HG03135 (cell line): ENCODE results near the gene TMEM59.
"Not testable (repeated sequence)": the region's sequence is repeated elsewhere in the genome, so short reads cannot be mapped to it uniquely, and the experiment has no call there.

Experiments
- ATAC-seq: cut with Tn5 transposase; IDR thresholded peaks from one replicate; pipeline ENCODE4 v1.9.1; 2021; ENCODE audit warnings: mild to moderate bottlenecking, moderate library complexity; ENCODE audit not compliant: unreplicated experiment

The TMEM59 gene

GRCh38 chr1:54013393-54014008 is 39.5 kb downstream of the TMEM59 start:
- no peak for ATAC-seq

GRCh38 chr1:54012863-54013262 is 40.1 kb downstream of the TMEM59 start:
- ATAC-seq, result no peak

GRCh38 chr1:54012008-54012325 is 41.0 kb downstream of the TMEM59 start:
- ATAC-seq, result no peak

- no peak for ATAC-seq
Measured at GRCh38 chr1:54011316-54012007, 41.5 kb downstream of the TMEM59 start.

GRCh38 chr1:54010415-54011117 is 42.4 kb downstream of the TMEM59 start:
- ATAC-seq, result no peak

GRCh38 chr1:54009406-54009805 is 43.6 kb downstream of the TMEM59 start:
- no peak for ATAC-seq

GRCh38 chr1:54008876-54009275 is 44.1 kb downstream of the TMEM59 start:
- ATAC-seq, result no peak

GRCh38 chr1:54007613-54008012 is 45.4 kb downstream of the TMEM59 start:
- ATAC-seq, result no peak

- ATAC-seq, result no peak
Measured at GRCh38 chr1:54006508-54006907, 46.5 kb downstream of the TMEM59 start.

GRCh38 chr1:54004481-54005049 is 48.4 kb downstream of the TMEM59 start:
- ATAC-seq, result no peak

- not testable (repeated sequence) for ATAC-seq
Measured at GRCh38 chr1:54003750-54004480, 49.1 kb downstream of the TMEM59 start.

- no peak for ATAC-seq
Measured at GRCh38 chr1:54003249-54003646, 49.8 kb downstream of the TMEM59 start.

GRCh38 chr1:54002544-54003248 is 50.3 kb downstream of the TMEM59 start:
- no peak for ATAC-seq

GRCh38 chr1:54001591-54001990 is 51.4 kb downstream of the TMEM59 start:
- ATAC-seq, result no peak

GRCh38 chr1:53999920-54000319 is 53.1 kb downstream of the TMEM59 start:
- no peak for ATAC-seq

GRCh38 chr1:53998223-53998622 is 54.8 kb downstream of the TMEM59 start:
- ATAC-seq, result no peak

GRCh38 chr1:53995683-53996082 is 57.3 kb downstream of the TMEM59 start:
- no peak for ATAC-seq

GRCh38 chr1:53994516-53994915 is 58.5 kb downstream of the TMEM59 start:
- not testable (repeated sequence) for ATAC-seq

GRCh38 chr1:53992085-53992874 is 60.7 kb downstream of the TMEM59 start:
- no peak for ATAC-seq

- ATAC-seq, result no peak
Measured at GRCh38 chr1:53987880-53988279, 65.1 kb downstream of the TMEM59 start.
